Erythroblast (primary cell): ENCODE measurements around the gene RNF150.

ENCODE experiments used
- GATA1 ChIP-seq: IDR thresholded peaks from 2 replicates; pipeline ENCODE4 v1.6.1; 2011; ENCODE audit warnings: low read depth, mild to moderate bottlenecking, control low read depth, low read length, moderate library complexity
- POLR2A ChIP-seq: IDR thresholded peaks from 2 replicates; pipeline ENCODE4 v1.6.1; 2011; ENCODE audit warnings: mild to moderate bottlenecking, low read length

- TF ChIP-seq POLR2A, result no peak
- no peak for TF ChIP-seq GATA1
Measured at GRCh38 chr4:140875746-140876452, 257.4 kb downstream of the RNF150 start.
